ENCODE measurements around the gene CHRM5.

CHRM5 gene

DNA sequence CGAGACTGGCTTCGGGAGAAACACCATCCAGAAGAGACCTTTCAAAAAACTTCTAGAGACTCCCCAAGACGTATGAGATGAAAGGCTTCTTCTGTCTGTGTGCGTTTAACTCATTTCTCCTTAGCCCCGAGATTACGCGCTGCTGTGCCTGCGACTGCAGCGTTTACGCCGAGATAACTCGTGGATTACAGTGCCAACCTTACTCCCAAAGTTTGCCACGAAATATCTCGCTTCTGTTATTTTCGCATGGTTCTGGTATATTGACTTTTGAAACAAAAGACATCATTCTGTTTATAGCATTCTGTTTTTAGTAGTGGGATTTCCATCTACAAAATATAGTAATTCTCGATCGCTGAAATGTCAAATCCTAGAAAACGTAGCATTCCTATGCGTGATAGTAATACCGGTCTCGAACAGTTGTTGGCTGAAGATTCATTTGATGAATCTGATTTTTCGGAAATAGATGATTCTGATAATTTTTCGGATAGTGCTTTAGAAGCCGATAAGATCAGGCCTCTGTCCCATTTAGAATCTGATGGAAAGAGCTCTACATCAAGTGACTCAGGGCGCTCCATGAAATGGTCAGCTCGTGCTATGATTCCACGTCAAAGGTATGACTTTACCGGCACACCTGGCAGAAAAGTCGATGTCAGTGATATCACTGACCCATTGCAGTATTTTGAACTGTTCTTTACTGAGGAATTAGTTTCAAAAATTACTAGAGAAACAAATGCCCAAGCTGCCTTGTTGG, 134.1 kb downstream of the CHRM5 start:
- no peak for DNase-seq

DNA sequence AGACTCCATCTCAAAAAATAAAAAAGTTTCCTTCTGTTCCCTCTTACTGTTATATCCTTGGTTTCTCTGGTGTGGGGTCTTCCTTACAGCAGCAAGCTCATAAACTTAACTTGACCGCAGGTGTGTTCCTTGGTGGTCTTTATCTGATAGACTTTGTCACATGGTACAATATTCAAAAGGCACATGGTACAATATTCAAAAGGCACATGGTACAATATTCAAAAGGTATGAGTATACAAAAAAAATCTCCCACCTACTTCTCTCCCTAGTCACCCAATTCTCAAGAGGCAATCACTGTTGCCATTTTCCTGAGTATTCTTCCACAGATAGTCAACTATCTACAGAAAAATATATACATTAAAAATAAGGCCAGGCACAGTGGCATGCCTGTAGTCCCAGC, 138.1 kb downstream of the CHRM5 start:
- DNase-seq = no peak

- DNase-seq = no peak
These were observed 139.0 kb downstream of the CHRM5 start for GRCh38 chr15:34107315-34107714.

GRCh38 chr15:34109797-34110663, 141.7 kb downstream of the CHRM5 start:
- no peak for DNase-seq

GRCh38 chr15:34111488-34111887, 143.2 kb downstream of the CHRM5 start:
- no peak for DNase-seq

DNA sequence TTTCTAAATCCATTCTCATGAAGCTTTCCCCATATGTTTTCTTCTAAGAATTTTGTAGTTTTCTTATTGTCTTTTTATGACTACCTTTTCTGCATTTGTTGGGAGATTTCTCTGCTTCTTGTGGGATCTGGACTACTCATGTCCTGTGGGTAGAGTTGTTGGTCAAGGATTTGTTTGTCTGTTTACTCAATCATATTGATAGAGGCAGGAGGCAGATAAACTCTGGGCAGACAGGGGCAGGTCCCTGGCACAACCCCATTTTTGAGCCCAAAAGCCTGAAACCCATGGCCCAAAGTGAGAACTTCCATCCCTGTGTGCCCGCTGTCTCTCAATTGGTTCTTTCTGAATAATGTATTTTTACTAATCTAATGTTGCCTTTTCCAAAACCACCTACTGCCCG, 145.9 kb downstream of the CHRM5 start:
- DNase-seq = no peak

- DNase-seq = no peak
These were observed 146.4 kb downstream of the CHRM5 start for GRCh38 chr15:34114739-34115138.

DNA sequence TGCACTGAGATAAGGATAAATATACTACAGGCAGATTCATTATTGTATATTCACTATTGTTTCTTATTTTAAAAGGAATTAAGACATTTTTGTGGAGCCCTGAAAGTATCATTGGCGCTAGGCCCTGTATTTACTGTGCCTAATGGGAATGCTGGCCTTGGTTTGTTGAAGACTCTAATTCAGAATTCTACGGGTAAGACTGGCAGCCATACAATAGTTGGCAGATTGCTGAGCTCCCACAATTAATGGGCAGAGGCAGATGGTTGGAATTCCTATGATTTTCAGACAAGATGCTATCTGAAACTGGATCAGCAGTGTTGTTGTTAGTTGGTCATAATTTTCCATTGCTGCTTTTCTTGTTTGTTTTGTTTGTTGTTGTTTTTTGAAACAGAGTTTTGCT, 148.3 kb downstream of the CHRM5 start:
- DNase-seq = no peak

All from activated CD4-positive, alpha-beta T cell treated with anti-CD3 and anti-CD28 coated beads for 48 hours (primary cell).